Memory B cell (primary cell): ENCODE results near the gene TAF3.

ENCODE experiments used
- ATAC-seq: fragments of 150-1000 bp; cut with Tn5 transposase; 2 replicates; pipeline ENCODE4 v1.10.0; 2021; ENCODE audit warnings: low read depth, mild to moderate bottlenecking, moderate library complexity
- DNase-seq, 2 donors: peaks; one replicate each; pipeline ENCODE4 v3.0.0; 2022; ENCODE audit warnings: low spot score in 2 of 2
- H3K27ac Mint-ChIP-seq: one replicate; pipeline ENCODE4 v1.8.0; 2022; ENCODE audit warnings: mild to moderate bottlenecking, moderate library complexity, mixed read lengths
- H3K27me3 Mint-ChIP-seq: one replicate; pipeline ENCODE4 v1.8.0; 2022; ENCODE audit warnings: mixed read lengths
- H3K36me3 Mint-ChIP-seq: one replicate; pipeline ENCODE4 v1.8.0; 2022; ENCODE audit warnings: mild to moderate bottlenecking, mixed read lengths
- H3K4me1 Mint-ChIP-seq: one replicate; pipeline ENCODE4 v1.8.0; 2022; ENCODE audit warnings: mixed read lengths
- H3K4me3 Mint-ChIP-seq: one replicate; pipeline ENCODE4 v1.8.0; 2022; ENCODE audit warnings: mild to moderate bottlenecking, moderate library complexity, mixed read lengths
- H3K9me3 Mint-ChIP-seq: one replicate; pipeline ENCODE4 v1.8.0; 2022; ENCODE audit warnings: mixed read lengths

Gene TAF3

DNA sequence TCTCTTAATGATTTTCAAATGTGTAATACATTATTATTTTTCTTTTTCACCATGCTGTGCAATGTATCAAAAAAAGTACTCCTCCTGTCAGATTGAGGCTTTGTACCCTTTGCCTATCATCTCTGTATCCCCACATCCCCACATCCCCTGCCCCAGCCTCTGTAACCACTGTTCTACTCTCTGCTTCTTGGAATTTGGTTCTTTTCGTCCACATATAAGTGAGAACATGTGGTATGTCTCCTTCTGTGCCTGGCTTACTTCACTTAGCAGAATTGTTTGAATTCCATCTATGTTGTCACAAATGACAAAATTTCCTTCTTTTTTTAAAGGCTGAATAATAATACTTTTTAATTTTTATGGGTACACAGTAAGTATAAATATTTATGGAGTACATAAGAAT, 13.8 kb downstream of the TAF3 start:
- ATAC-seq, result no peak
- peaks cover 28% of the 10 kb centered on the region for H3K36me3 Mint-ChIP-seq

DNA sequence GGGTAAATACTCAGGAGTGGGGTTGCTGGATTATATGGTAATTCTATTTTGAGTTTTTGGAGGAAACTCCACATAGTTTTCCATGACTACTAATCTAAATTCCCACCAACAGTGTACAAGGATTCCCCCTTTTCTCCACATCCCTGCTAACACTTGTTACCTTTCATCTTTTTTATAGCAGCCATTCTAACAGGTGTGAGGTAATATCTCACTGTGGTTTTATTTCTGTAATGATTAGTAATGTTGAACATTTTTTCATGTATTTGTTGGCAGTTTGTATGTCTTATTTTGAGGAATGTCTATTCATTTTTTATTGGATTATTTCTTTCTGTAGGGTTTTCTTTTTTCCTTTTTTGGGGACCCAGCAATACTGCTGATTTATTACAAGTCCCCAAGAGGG, 14.9 kb downstream of the TAF3 start:
- H3K36me3 Mint-ChIP-seq, result peaks cover 25% of the 10 kb centered on the region
- H3K27ac Mint-ChIP-seq, result no peak overlapping the region
- H3K4me3 Mint-ChIP-seq, result no peak overlapping the region
- H3K4me1 Mint-ChIP-seq, result peaks cover 24% of the 10 kb centered on the region
- DNase-seq (no peak), ATAC-seq (no peak)
- no peaks in the 10 kb centered on the region for H3K27me3 Mint-ChIP-seq
- H3K9me3 Mint-ChIP-seq, result peaks cover 2% of the 10 kb centered on the region

More for the DNA sequence above, 13.8 kb downstream of the TAF3 start:
- Mint-ChIP-seq H3K27ac (no peak overlapping the region), H3K4me3 (no peak overlapping the region), H3K4me1 (peaks cover 27% of the 10 kb centered on the region), H3K27me3 (no peaks in the 10 kb centered on the region), H3K9me3 (peaks cover 2% of the 10 kb centered on the region)
- no peak for DNase-seq

DNA sequence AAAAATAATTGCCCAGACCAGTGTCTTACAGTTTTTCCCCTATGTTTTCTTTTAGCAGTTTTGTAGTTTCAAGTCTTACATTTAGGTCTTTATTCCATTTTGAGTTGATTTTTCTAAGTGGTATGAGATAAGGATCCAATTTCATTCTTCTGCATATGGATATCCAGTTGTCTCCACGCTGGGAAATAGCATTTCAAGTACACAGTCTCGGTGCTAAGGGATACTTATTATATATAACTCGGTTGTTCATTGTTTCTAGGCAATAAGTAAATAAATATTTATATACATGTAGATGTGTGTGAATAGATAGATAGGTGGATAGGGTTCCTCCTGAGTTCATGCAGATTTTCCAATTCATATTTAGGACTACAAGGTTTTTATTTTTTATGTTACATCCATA, 16.0 kb downstream of the TAF3 start:
- no peak for DNase-seq
- Mint-ChIP-seq H3K36me3 (peaks cover 25% of the 10 kb centered on the region), H3K4me1 (peaks cover 20% of the 10 kb centered on the region)

DNA sequence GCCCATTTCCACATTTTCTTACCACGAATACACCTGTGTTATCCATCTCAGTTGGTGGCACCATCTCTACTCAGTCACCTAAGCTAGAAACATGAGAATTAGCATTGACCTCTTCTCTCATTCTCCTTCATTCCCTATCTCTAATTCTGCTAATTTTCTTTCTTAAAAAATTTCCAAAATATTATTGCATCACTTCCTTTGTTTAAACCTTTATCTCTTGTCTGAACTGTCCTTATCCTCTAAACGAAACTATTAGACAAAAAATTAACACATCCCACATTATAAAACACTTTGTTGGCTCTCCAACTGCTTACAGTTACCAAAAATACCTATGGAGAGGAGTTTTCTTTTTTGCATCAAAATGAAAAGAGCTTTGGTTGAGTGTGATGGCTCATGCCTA, 18.3 kb downstream of the TAF3 start:
- DNase-seq, result no peak
- peaks cover 2% of the 10 kb centered on the region for H3K9me3 Mint-ChIP-seq
- peaks cover 26% of the 10 kb centered on the region for H3K36me3 Mint-ChIP-seq
- H3K27me3 Mint-ChIP-seq, result no peaks in the 10 kb centered on the region
- no peak overlapping the region for H3K27ac Mint-ChIP-seq
- no peak overlapping the region for H3K4me3 Mint-ChIP-seq
- H3K4me1 Mint-ChIP-seq, result peaks cover 8% of the 10 kb centered on the region
- ATAC-seq, result no peak

More for the DNA sequence above, 16.0 kb downstream of the TAF3 start:
- no peak for ATAC-seq
- Mint-ChIP-seq H3K4me3 (no peak overlapping the region), H3K9me3 (peaks cover 2% of the 10 kb centered on the region), H3K27ac (no peak overlapping the region), H3K27me3 (no peaks in the 10 kb centered on the region)

DNA sequence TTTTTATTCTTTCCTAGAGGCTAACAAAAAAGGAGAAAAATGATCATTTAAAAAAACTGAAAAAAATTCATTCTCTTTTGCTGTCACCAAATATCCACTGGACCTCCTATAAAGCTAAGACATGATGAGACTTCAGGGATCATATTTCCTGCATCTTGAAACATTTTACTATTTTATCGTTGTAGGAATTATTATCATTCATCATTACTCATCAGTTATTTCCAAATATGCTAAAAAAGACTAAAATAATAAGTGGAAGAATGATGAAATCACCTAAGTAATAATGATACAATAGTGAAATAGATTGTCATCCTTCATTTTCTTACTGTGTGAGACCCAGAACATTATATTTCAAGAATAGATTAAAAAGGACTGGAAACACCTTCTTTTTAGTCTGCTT, 28.3 kb downstream of the TAF3 start:
- Mint-ChIP-seq H3K9me3 (no peaks in the 10 kb centered on the region), H3K36me3 (peaks cover 15% of the 10 kb centered on the region), H3K4me3 (no peak overlapping the region), H3K27me3 (no peaks in the 10 kb centered on the region), H3K27ac (no peak overlapping the region), H3K4me1 (peaks cover 8% of the 10 kb centered on the region)
- no peak for ATAC-seq
- no peak for DNase-seq

DNA sequence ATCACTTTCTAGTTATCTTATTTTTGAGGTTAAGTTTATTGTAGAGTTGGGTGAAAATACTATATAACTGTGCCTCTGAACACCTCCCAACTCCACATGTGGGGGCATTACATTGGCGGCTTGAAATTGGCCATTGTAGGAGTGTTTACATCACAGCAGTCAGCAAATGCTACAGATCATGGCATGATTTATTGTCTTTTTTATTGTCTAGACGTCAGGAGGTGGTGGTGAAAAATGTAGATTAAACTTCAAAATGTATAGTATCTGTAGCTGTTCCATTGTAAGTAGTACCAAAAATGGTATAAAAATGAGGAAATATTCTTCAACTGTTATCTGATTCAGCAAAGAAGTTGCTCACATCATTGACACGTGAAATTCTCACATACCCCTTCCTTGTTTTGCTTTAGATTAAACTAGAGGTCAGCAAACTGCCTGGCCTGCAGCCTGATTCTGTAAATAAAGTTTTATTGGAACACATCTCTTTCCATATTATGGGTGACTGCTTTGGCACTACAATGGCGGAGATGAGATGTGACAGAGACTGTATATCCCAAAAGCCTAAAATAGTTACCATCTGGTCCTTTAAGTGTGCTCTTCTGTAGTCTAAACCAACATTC, 35.0 kb downstream of the TAF3 start:
- ATAC-seq (no peak), DNase-seq (no peak)
- H3K27me3 Mint-ChIP-seq, result no peaks in the 10 kb centered on the region
- peaks cover 21% of the 10 kb centered on the region for H3K4me1 Mint-ChIP-seq
- peaks cover 23% of the 10 kb centered on the region for H3K36me3 Mint-ChIP-seq
- no peak overlapping the region for H3K4me3 Mint-ChIP-seq
- H3K9me3 Mint-ChIP-seq, result no peaks in the 10 kb centered on the region
- H3K27ac Mint-ChIP-seq, result no peak overlapping the region

DNA sequence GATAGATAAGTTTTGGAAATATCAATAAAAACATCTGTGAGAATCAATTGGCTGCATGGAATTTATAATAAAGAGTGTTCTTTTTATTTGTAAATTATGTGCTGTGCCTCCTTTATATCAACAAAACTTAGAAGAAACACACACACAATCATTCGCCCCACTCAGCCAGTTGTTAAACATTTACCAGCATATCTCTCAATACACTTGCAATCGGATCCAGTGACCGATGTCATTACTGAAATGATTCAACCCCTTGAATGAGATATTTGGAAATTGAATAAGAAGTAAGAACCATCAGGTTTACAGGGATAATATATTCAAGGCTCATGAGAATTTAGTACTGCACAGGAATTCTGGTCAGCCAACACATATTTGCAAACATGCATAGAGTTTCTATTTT, 35.6 kb downstream of the TAF3 start:
- no peak overlapping the region for H3K4me3 Mint-ChIP-seq
- no peak for ATAC-seq
- H3K36me3 Mint-ChIP-seq, result peaks cover 28% of the 10 kb centered on the region
- H3K4me1 Mint-ChIP-seq, result peaks cover 20% of the 10 kb centered on the region
- no peak for DNase-seq
- no peaks in the 10 kb centered on the region for H3K9me3 Mint-ChIP-seq
- no peaks in the 10 kb centered on the region for H3K27me3 Mint-ChIP-seq
- H3K27ac Mint-ChIP-seq, result no peak overlapping the region

DNA sequence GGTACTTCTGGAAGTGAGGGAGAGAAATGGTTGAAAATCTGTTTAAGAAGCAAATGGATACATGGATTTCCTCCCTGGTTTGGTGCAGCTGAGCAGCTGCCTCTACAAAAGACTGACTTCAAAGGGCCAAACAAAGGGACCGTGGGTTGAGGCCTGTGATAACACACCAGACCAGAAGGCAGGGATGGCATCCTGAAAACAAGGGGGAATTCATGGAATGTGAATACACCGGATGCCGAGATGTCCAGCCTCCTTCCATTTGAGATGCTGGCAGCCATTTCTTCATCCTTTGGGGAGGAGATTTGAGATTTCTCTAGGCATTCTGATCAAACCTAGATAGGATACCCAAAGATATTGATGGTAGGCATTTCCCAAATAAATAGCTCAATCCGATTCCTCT, 36.9 kb downstream of the TAF3 start:
- no peak overlapping the region for H3K4me3 Mint-ChIP-seq
- peaks cover 2% of the 10 kb centered on the region for H3K9me3 Mint-ChIP-seq
- ATAC-seq (no peak), DNase-seq (no peak)
- H3K36me3 Mint-ChIP-seq, result peaks cover 31% of the 10 kb centered on the region
- H3K27ac Mint-ChIP-seq, result no peak overlapping the region
- H3K4me1 Mint-ChIP-seq, result peaks cover 20% of the 10 kb centered on the region
- H3K27me3 Mint-ChIP-seq, result no peaks in the 10 kb centered on the region

DNA sequence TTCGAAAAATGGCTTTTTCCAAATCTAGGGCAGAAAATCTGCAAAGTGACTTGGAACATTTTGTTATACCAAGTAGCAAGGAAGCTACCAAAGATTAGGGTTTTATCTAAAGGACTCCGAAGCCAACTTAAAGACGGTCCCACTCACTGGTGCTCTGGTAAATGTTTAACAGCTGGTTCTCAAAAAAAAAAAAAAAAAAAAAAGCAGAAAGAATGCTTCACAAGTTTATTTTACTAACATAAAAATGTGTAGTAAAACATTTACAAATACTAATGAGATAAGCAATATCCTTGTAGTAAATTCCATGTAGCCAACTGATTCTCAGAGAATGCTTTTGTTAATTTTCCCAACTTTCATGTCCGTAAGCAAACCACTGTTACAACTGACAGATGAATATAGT, 38.4 kb downstream of the TAF3 start:
- no peaks in the 10 kb centered on the region for H3K27me3 Mint-ChIP-seq
- H3K4me3 Mint-ChIP-seq, result no peak overlapping the region
- peaks cover 4% of the 10 kb centered on the region for H3K9me3 Mint-ChIP-seq
- ATAC-seq (no peak), DNase-seq (no peak)
- H3K36me3 Mint-ChIP-seq, result peaks cover 30% of the 10 kb centered on the region
- peaks cover 18% of the 10 kb centered on the region for H3K4me1 Mint-ChIP-seq
- H3K27ac Mint-ChIP-seq, result peak overlapping the region; percentile 40

DNA sequence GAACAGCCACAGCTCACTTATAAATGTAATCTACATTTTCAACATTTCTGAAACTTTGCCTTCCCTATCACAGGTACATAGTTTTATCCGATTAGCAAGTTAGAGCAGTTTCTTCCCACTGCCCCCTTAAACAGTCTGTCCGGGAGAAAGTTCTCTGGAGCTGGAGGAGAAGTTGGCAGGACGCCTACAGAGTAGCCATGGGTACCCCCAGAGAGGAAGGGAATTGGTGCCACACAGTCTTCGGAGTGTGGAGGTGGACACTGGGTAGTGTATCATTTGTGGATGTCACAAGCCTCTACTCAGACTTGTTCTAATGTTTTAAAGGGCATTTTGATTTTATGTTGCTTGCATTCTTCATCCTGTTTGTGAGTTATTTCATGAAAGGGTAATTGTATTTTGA, 39.0 kb downstream of the TAF3 start:
- peaks cover 9% of the 10 kb centered on the region for H3K9me3 Mint-ChIP-seq
- peaks cover 32% of the 10 kb centered on the region for H3K36me3 Mint-ChIP-seq
- H3K4me3 Mint-ChIP-seq, result no peak overlapping the region
- H3K27me3 Mint-ChIP-seq, result no peaks in the 10 kb centered on the region
- H3K4me1 Mint-ChIP-seq, result peaks cover 16% of the 10 kb centered on the region
- peak overlapping the region; percentile 40 for H3K27ac Mint-ChIP-seq
- no peak for ATAC-seq
- DNase-seq, result no peak

DNA sequence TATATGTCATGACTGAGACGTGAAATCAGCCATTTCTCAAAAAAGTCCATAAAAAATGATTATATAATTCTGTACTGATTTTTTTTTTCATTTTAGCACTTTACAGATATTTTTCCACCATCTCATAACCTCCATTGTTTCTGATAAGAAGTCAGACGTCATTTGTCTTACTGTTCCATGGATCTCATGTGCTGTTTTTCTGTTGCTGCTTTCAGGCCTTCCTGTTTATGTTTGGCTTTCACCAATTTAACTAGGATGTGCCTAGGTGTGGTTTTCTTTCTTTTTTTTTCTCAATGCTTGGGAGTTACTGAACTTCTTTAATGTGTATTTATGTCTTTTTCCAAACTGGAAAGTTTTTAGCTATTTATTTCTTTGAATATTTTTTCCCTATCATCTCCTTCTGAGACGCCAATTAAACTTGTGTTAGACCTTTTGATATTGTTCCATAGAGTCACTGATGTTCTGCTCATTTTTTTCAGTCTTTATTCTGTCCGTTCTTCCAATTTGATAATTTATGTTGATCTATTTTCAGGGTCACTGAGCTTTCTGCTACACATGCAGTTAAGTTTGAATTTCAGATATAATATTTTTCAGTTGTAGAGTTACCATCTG, 43.3 kb downstream of the TAF3 start:
- Mint-ChIP-seq H3K4me3 (no peak overlapping the region), H3K4me1 (peaks cover 12% of the 10 kb centered on the region), H3K36me3 (peaks cover 35% of the 10 kb centered on the region), H3K9me3 (peaks cover 11% of the 10 kb centered on the region), H3K27ac (no peak overlapping the region), H3K27me3 (no peaks in the 10 kb centered on the region)
- ATAC-seq, result no peak
- DNase-seq, result no peak

DNA sequence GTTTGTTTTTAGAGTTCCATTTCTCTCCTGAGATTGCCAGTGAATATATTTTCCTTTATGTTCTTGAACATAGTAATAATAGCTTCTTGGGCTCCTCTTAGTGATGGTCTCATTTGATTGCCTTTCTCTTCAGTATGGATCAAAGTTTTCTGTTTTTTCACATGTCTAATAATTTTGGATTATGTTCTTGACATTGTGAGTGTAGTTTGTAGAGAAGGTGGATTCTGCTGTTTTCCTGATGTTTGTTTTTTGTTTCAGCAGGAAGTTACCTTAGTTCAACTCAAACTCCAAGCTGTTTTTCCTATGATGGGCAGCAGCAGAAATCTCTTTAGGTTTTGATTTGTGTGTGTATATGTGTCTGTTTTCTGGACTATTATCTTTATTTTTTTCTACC, 43.8 kb downstream of the TAF3 start:
- Mint-ChIP-seq H3K36me3 (peaks cover 35% of the 10 kb centered on the region), H3K9me3 (peaks cover 11% of the 10 kb centered on the region), H3K27me3 (no peaks in the 10 kb centered on the region), H3K27ac (no peak overlapping the region), H3K4me3 (no peak overlapping the region), H3K4me1 (peaks cover 9% of the 10 kb centered on the region)
- ATAC-seq (no peak), DNase-seq (no peak)

DNA sequence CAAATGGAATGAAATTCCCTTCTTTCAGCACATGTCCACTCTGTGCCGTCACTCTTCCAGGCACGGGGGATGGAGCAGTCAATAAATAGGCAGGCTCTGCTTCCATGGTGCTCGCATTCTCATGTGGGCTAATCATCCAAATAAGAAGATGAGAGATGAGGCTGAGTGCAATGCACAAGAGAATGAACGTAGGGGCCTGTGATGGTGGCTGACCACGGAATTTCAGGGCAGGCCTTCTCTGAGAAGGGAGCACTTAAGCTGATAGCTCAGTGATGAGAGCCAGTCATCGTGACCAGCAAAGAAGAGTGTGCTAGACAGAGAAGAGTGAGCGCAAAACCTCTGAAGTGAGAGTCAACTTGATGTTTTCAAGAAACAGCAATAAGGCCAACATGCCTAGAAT, 47.9 kb downstream of the TAF3 start:
- DNase-seq, result no peak
- no peak for ATAC-seq
- no peaks in the 10 kb centered on the region for H3K27me3 Mint-ChIP-seq
- H3K27ac Mint-ChIP-seq, result no peak overlapping the region
- H3K4me1 Mint-ChIP-seq, result peaks cover 24% of the 10 kb centered on the region
- peaks cover 28% of the 10 kb centered on the region for H3K36me3 Mint-ChIP-seq
- no peak overlapping the region for H3K4me3 Mint-ChIP-seq
- H3K9me3 Mint-ChIP-seq, result peaks cover 9% of the 10 kb centered on the region

DNA sequence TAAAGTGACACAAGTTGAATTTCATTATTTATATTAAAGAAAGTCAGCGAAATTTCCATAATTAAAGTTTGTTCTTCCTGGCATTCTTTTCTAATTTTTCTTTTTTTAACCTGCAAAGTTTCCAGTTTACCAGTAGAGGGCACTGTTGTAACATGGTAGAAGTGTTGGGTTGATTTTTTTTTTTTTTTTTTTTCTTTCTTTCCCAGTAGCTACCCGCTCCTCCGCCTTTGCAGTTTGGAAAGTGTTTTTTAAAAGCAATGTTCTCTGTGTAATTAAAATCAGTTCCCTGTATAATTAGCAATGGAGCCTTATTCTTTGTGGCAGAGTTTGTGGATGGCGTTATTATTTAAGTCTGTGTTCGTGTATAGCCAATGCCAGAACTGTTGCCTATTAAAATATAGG, 53.7 kb downstream of the TAF3 start:
- Mint-ChIP-seq H3K4me3 (no peak overlapping the region), H3K36me3 (peaks cover 3% of the 10 kb centered on the region), H3K4me1 (peaks cover 20% of the 10 kb centered on the region), H3K27me3 (no peaks in the 10 kb centered on the region), H3K27ac (no peak overlapping the region), H3K9me3 (no peaks in the 10 kb centered on the region)
- ATAC-seq, result no peak
- peak in 1 of 2 donors; percentile 3 for DNase-seq

DNA sequence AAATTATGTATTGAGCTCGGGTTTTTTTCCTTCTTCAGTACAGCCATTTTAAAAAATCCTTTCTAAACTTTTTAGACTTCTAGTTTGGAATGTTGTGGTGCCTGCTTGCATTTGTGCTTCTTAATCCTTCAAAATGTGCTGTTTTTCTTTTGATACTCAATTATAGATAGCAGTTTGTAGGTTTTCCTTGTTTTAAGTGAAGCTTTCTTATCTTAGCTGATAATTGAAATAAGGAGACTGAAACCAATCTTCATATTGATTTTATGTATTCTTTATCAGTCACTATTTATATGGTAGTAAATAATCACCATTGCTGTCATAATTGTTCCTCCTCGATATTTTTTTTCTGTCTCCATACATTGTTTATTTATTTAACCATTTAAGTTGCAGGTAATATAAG, 56.6 kb downstream of the TAF3 start:
- Mint-ChIP-seq H3K9me3 (no peaks in the 10 kb centered on the region), H3K4me3 (no peak overlapping the region), H3K36me3 (peaks cover 1% of the 10 kb centered on the region), H3K27me3 (no peaks in the 10 kb centered on the region), H3K27ac (no peak overlapping the region), H3K4me1 (peaks cover 2% of the 10 kb centered on the region)
- DNase-seq (no peak), ATAC-seq (no peak)
